ENCODE results near the gene TBCD. TPM values are rescaled to one million over a fixed set of nuclear protein-coding genes. Genes with fewer than 3 reads are reported as not detected.

The TBCD gene
- total and polyA plus RNA-seq, 8 donors, result 28.7 to 161 (median 40.0) TPM

GRCh38 chr17:82860606-82861392 is 108.9 kb downstream of the TBCD start:
- peaks cover 0 to 4% (median 0%) of the 10 kb centered on the region in 3 donors for H3K4me1 ChIP-seq
- WGBS, 2 donors, result 91 to 92% methylated on average over 40 to 42 of the region's 42 CpGs
- peak overlapping the region in 1 of 4 donors; percentile 11 for H3K27ac ChIP-seq
- no peak for TF ChIP-seq CTCF (IDR thresholded peaks at IDR 0.05)
- H3K36me3 ChIP-seq, result no peaks in the 10 kb centered on the region
- DNase-seq, result peak in 1 of 6 donors; percentile 39
- no peak overlapping the region for H3K4me3 ChIP-seq
- intact Hi-C loops (cut with DNase I), result no loop called here
- H3K27me3 ChIP-seq, result no peaks in the 10 kb centered on the region
- no peak for ATAC-seq
- no peaks in the 10 kb centered on the region for H3K9me3 ChIP-seq
- FAIRE-seq, result no peak

- TF ChIP-seq CTCF (IDR thresholded peaks at IDR 0.05), result no peak
- H3K36me3 ChIP-seq, result no peaks in the 10 kb centered on the region
- H3K27ac ChIP-seq, result no peak overlapping the region
- H3K9me3 ChIP-seq, result no peaks in the 10 kb centered on the region
- no peaks in the 10 kb centered on the region for H3K27me3 ChIP-seq
- 96 to 100% methylated on average over 12 of the region's 12 CpGs for WGBS, 2 donors
- FAIRE-seq (no peak), ATAC-seq (no peak), DNase-seq (peak in 1 of 6 donors; percentile 11)
- H3K4me1 ChIP-seq, result peaks cover 0 to 4% (median 0%) of the 10 kb centered on the region in 3 donors
- intact Hi-C loops (cut with DNase I), result no loop called here
- H3K4me3 ChIP-seq, result no peak overlapping the region
Observed at GRCh38 chr17:82861393-82861775, 109.5 kb downstream of the TBCD start.

GRCh38 chr17:82862191-82862590 is 110.3 kb downstream of the TBCD start:
- WGBS, 2 donors, result 93 to 95% methylated on average over 8 of the region's 8 CpGs
- intact Hi-C loops (cut with DNase I), result no loop called here
- H3K4me3 ChIP-seq, result no peak overlapping the region
- ATAC-seq (no peak), FAIRE-seq (no peak), DNase-seq (peak in 1 of 6 donors; percentile 14)
- H3K27me3 ChIP-seq, result no peaks in the 10 kb centered on the region
- no peak overlapping the region for H3K27ac ChIP-seq
- TF ChIP-seq CTCF (IDR thresholded peaks at IDR 0.05), result no peak
- no peaks in the 10 kb centered on the region for H3K36me3 ChIP-seq
- H3K9me3 ChIP-seq, result no peaks in the 10 kb centered on the region
- H3K4me1 ChIP-seq, result peaks cover 0 to 4% (median 0%) of the 10 kb centered on the region in 3 donors

- WGBS, 2 donors, result 74 to 80% methylated on average over 25 of the region's 25 CpGs
- Histone ChIP-seq H3K36me3 (no peaks in the 10 kb centered on the region), H3K4me3 (no peak overlapping the region), H3K27me3 (no peaks in the 10 kb centered on the region), H3K27ac (no peak overlapping the region), H3K9me3 (no peaks in the 10 kb centered on the region), H3K4me1 (peaks cover 0 to 4% (median 0%) of the 10 kb centered on the region in 3 donors)
- DNase-seq (peak in 1 of 6 donors; percentile 52), ATAC-seq (no peak), FAIRE-seq (no peak)
- no peak for TF ChIP-seq CTCF (IDR thresholded peaks at IDR 0.05)
- intact Hi-C loops (cut with DNase I), result no loop called here
Observed at GRCh38 chr17:82862737-82863382, 111.0 kb downstream of the TBCD start.
